Smooth muscle cell of the brain vasculature (primary cell): ENCODE data around the gene ALX3.

ENCODE experiments used
- DNase-seq: peaks from one replicate; pipeline ENCODE4 v3.0.0-alpha.2; 2012; ENCODE audit warnings: low read depth, low spot score

ALX3 gene

DNA sequence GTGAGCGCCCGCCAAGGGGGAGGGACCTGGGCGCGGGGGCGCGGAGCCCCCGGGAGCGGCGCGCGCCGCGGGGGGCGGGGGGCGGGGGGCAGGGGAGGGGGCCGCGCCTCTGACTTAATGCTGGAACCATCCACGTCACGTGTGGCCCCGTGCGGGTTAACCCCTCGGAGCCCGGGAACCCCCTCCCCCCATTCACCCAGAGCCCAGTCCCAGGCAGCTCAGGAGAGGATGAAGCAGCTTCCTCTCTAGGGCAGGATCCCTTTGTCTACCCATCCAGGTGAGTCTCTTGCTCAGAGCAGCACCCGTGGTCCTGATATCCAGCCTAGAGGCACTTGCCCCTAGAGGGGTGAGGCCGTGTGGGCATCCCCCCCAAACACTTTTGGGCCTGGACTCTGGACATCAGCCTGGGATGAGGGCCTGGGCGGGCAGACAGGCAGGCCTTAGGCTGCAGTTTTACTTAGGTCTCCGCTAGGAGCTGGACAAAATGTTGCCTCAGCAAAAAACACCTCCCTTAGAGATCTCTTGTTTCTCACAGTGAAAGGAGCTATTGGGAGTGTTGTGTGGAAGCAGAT, at the start of gene ALX3:
TSS of gene ALX3 (minus strand) at position 2 of the 572 bp plus-strand sequence. CDS start 60 bp downstream, outside the sequence.
- no peak for DNase-seq

DNA sequence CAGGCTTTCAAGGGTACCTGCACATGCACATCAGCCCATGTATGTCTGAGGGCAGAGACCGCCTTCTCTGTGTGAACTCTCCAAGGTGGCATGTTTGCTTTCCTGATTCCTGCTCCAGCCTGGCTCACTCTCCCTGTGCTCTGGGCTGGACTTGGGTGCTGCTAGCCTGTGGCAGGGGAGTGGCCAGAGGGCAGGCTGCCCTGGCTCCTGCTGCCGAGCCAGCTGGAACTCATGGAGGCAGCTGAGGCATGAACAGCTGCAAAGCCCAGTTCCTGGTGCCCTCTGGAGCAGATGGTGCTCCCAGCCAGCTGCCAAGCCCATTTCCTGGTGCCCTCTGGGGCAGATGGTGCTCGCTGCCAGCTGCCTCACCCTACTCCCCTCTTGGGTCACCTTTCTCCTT, 49.4 kb upstream of the ALX3 start:
- no peak for DNase-seq

DNA sequence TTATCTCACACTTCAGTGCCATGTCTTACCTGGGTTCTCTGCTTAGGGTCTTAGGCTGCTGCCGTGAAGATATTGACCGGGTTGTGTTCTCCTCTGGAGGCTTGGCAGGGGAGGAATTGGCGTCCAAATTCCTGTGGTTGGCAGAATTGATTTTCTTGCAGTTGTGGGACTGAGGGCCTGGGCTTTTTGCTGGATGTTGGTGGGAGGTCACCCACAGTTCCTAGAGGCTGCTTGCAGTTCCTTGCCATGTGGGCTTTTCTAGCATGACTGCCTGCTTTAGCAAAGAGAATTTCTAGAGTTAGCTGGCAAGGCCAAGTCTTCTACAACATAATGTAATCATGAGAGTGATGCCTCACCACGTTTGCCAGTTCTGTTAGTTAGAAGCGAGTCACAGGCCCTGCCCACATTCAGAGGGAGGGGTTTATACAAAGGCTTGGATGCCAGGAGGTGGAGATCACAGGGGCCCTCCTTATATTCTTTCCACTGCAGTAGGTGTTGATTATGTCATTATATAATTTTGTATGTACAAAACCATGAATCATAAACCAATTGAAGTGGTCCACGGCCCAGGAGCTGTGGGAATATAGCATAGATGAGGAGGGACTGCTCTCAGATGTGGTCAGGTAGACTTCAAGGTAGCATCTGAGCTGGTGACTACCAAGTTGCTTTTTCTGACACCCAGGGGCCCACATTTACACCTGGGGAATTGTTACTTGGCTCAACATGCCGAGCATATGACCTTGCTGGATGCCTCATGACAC, 48.3 kb upstream of the ALX3 start:
- DNase-seq, result no peak

DNA sequence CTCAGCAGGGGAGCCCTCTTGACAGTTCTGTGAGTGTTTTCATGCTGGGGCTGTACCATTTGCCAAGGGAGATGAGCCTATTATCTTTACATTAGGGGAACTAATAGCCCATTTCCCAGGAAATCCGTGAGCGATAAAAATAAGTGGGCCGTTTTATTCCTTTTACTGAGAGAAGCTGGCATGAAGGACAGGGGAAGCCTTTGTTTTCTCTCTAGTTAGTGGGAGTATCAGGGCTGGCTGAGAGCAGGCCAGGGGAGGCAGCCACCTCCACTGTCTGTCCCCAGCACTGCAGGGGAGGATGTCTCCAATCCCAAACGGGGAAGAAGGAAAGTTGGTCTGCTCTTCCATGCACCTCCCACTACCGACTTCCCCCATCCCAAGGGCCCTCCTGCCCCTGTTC, 44.3 kb upstream of the ALX3 start:
- no peak for DNase-seq

- DNase-seq, result no peak
These were observed 43.7 kb upstream of the ALX3 start for GRCh38 chr1:110114173-110114572.

DNA sequence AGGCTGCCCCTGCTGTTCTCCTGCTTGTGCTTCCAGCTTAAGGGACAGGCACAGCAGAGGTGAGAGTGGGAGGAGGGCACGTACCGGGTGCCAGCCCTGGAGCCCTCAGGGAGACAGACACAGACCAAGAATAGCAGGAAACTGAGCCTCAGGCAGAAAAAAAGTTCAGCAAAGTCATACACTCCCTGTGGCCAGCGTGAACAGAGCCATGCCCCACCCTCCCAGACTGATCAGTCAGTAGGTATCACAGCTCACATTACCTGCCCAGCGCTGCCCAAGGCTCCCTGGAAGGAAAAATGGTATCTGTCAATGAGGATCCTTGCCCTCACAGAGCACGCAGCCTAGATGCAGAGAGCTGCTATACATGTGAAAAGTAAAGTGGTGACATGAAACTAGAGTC, 43.1 kb upstream of the ALX3 start:
- no peak for DNase-seq

- DNase-seq, result no peak
These were observed 42.2 kb upstream of the ALX3 start for GRCh38 chr1:110112656-110113055.

GRCh38 chr1:110112143-110112542, 41.7 kb upstream of the ALX3 start, which contains the start of gene UBL4B:
TSS of gene UBL4B (plus strand) at chr1:110112443. CDS start at chr1:110112535, 92 bp downstream.
- no peak for DNase-seq

GRCh38 chr1:110111081-110111480, 40.6 kb upstream of the ALX3 start:
- DNase-seq, result no peak

- DNase-seq, result no peak
These were observed 37.5 kb upstream of the ALX3 start for GRCh38 chr1:110107867-110108469.

DNA sequence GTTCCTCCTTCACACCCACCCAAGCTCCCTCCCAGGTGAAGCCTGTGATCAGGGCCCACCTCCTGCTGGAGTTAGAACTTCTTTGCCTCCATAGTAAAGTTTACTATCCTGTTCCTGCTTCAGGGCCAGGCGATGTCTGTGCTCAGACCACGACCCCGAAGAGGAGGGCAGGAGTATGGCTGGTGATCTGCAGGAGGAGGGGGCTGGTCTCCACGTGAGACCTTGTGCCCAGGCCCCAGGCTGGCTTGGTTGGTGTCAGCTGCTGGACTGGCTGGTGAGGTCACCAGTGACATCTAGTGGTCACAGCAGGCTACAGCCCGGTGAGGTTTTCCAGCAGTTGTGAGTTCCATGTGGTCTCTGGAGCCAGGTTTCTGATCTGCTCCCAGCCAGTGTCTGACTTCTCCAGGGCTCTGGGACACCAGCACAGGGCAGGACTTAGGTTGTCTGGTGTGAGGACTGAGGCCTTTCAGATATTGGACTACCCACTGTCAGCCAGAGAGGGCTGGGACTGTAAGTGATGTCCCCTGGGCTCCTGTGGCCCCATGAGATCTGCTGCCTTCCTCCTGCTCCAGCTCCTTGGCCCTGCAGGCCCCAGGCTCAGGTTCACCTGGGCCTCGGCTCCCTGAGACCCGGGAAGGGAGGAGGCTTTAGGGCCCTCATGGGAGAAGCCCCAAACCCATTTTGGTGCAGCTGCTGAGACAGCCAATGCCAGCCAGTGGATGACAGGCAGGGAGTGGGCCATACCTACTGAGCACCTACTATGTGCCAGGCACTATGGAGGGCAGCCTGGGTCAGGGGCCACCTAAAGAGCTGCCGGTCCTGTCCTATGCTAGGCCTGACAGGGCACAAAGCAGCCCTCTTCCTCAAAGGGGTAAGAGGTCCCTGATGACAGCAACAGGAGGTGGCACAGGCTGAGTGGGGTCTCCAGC, 35.8 kb upstream of the ALX3 start:
- DNase-seq, result no peak

DNA sequence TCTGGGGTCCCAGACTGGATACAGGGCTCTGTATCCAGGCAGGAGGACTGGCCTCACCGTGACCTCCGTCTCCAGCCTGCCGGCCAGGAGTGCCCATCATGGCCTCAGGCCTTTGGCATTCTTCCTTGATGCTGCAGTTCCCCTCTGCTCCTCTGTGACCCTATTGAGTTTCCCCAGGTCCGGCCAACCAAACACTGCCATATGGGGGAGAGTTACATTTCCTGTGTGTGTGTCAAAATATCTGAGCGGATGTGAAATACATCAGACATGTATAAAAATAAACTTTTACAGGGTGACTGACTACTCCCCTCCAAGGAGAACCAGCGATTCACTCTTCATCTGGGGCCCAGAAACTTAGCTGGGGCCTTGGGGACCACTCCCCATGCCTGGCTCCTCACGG, 31.6 kb upstream of the ALX3 start:
- no peak for DNase-seq

- no peak for DNase-seq
These were observed 29.9 kb upstream of the ALX3 start for GRCh38 chr1:110100335-110100734.

GRCh38 chr1:110098222-110099026, 28.0 kb upstream of the ALX3 start:
- no peak for DNase-seq

DNA sequence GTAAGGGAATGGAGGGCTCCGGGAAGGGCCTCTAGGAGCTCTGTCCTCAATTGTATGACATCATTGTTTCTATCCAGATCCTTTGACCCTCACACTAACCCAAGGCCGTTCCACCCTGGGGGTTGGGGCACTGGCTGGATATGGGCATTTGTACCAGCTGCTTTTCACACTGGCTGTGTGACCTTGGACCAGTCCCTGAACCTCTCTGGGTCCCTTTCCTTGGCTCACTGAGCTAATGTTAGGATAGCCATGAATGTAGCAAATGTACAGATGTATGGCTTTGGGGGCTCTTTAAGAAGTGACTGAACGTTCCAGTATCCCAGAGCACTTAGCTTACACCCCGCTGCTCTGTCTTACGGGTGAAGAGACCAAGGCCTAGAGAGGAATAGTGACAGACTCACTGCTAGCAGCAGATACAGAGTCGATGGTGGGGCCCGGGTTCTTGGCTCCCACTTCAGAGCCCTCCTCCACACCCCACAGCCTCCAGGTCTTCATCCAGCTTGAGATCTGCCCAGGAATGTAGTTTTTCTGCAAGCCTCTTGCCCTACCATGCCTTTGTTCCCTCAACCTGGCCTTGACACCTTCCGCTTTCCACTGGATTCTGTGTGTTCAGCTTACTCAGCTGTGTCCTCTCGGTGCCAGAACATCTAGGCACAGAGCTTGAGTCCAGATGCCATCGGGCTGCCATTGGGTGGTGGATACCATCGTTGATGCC, 27.2 kb upstream of the ALX3 start:
- no peak for DNase-seq

DNA sequence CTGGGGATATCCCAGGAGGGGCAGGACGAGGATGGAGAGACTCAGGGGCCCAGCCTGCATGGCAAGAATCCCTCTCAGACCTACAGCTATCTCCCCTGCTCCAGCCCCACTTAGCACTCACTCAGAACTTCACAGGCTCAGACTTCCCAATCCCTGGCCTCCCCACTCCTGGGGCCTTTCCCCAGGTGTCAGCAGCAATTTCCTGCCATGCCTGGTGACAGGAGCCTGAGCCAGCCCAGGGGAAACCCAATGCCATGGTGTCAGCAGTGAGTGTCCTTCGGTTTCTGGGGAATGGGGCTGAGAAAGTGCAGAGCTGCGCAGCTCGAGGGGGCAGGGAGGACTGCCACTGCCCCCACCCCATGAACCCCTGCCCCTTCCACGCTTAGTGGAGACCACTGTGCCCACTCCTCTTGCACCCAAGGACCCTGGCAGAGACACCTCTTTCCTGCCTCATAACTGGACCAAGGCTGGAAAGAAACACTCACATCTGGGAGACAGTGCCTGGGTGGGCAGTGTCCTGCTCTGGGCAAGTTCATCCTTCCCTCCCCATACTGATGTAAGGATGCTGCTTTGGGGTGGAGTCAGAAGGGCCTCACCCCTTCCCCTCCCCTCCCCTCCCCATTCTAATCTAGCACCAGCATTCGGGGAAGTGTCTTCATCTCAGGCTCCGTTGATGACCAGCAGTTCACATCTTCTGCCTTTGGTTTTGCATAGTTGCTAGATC, 24.6 kb upstream of the ALX3 start:
- DNase-seq, result no peak

- no peak for DNase-seq
These were observed 22.5 kb upstream of the ALX3 start for GRCh38 chr1:110092991-110093390.

DNA sequence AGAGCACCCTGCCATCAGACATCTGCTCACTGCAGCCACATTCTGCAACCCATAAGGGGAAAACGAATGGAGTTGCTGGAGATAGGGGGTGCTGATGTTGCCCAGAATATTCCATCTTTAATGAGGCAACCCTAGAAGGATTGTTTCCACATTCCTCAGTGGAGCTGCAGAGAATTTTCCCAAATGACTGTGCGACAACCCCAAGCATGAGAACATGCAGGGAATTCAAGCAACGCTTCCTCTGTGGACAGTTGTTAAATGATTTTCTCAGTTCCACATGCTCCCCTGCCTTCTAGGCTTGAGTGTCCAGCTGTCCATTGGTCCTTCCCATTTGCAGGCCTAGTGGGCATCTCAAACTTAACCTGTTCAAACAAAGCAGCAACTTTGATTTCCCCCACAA, 21.3 kb upstream of the ALX3 start:
- DNase-seq, result no peak

- DNase-seq, result no peak
These were observed 20.9 kb upstream of the ALX3 start for GRCh38 chr1:110091381-110091780.
